GM23338 (cell line): ENCODE measurements around the gene ASIC3. TPM values are rescaled to one million over a fixed set of nuclear protein-coding genes. Genes with fewer than 3 reads are reported as not detected.
A peak's percentile ranks its signal among the peaks of the same experiment; 100 is the strongest.

Experiments
- ATAC-seq: fragments of 200-7000 bp; cut with Tn5 transposase; 3 replicates; pipeline ENCODE4 v1.9.1; 2020
- DNase-seq: peaks from one replicate; pipeline ENCODE4 v3.0.0-alpha.2; 2015; ENCODE audit warnings: low spot score
- H2AFZ ChIP-seq: fragments of 200-600 bp; sonication (generic); 2 replicates; pipeline ENCODE4 v1.8.0; 2016; ENCODE audit warnings: antibody characterized with exemption, mild to moderate bottlenecking, moderate library complexity
- H3F3A ChIP-seq: fragments of 200-600 bp; sonication (generic); replicated peaks from 2 replicates; pipeline ENCODE4 v1.8.0; 2017; ENCODE audit warnings: antibody characterized with exemption, mixed run types, low read depth
- H3K27ac ChIP-seq: fragments of 200-600 bp; sonication (generic); 2 replicates; pipeline ENCODE4 v1.6.1; 2016; ENCODE audit warnings: low read depth
- H3K27me3 ChIP-seq: fragments of 200-600 bp; sonication (generic); 2 replicates; pipeline ENCODE4 v1.8.0; 2016; ENCODE audit warnings: mild to moderate bottlenecking, mixed run types, moderate library complexity; ENCODE audit not compliant: insufficient read depth
- H3K36me3 ChIP-seq: fragments of 200-600 bp; sonication (generic); 2 replicates; pipeline ENCODE4 v1.8.0; 2016; ENCODE audit warnings: mild to moderate bottlenecking; ENCODE audit not compliant: insufficient read depth
- H3K4me1 ChIP-seq: fragments of 200-600 bp; sonication (generic); 2 replicates; pipeline ENCODE4 v1.8.0; 2016; ENCODE audit warnings: mild to moderate bottlenecking, moderate library complexity; ENCODE audit not compliant: insufficient read depth
- H3K4me2 ChIP-seq: fragments of 200-600 bp; sonication (generic); 2 replicates; pipeline ENCODE4 v1.7.1; 2017; ENCODE audit warnings: mixed run types
- H3K4me3 ChIP-seq: fragments of 200-600 bp; sonication (generic); 2 replicates; pipeline ENCODE4 v1.6.1; 2016; ENCODE audit warnings: mixed run types
- H3K79me2 ChIP-seq: fragments of 200-600 bp; sonication (generic); replicated peaks from 2 replicates; pipeline ENCODE4 v1.8.0; 2017; ENCODE audit warnings: mild to moderate bottlenecking; ENCODE audit not compliant: insufficient read depth
- H3K9me2 ChIP-seq: fragments of 200-600 bp; sonication (generic); 2 replicates; pipeline ENCODE4 v1.8.0; 2017; ENCODE audit not compliant: insufficient read depth
- H4K20me1 ChIP-seq: fragments of 200-600 bp; sonication (generic); replicated peaks from 2 replicates; pipeline ENCODE4 v1.8.0; 2017; ENCODE audit warnings: mild to moderate bottlenecking; ENCODE audit not compliant: insufficient read depth
- H3K27ac Mint-ChIP-seq: 2 replicates; pipeline ENCODE4 v1.8.0; 2020; ENCODE audit warnings: inconsistent platforms, mild to moderate bottlenecking, moderate library complexity, mixed read lengths
- H3K27me3 Mint-ChIP-seq: 3 replicates; pipeline ENCODE4 v1.8.0; 2022; ENCODE audit warnings: low read depth, mild to moderate bottlenecking, moderate library complexity, mixed read lengths, inconsistent platforms; ENCODE audit not compliant: insufficient read depth, poor library complexity
- H3K36me3 Mint-ChIP-seq: 3 replicates; pipeline ENCODE4 v1.8.0; 2021; ENCODE audit warnings: low read depth, mild to moderate bottlenecking, inconsistent platforms, moderate library complexity, mixed read lengths
- H3K4me1 Mint-ChIP-seq: 3 replicates; pipeline ENCODE4 v1.8.0; 2020; ENCODE audit warnings: mild to moderate bottlenecking, inconsistent platforms, mixed read lengths
- H3K4me3 Mint-ChIP-seq: 3 replicates; pipeline ENCODE4 v1.8.0; 2021; ENCODE audit warnings: moderate library complexity, mild to moderate bottlenecking, inconsistent platforms, mixed read lengths
- H3K9me3 Mint-ChIP-seq: 3 replicates; pipeline ENCODE4 v1.8.0; 2020; ENCODE audit warnings: moderate library complexity, mild to moderate bottlenecking, inconsistent platforms, mixed read lengths
- CREB1 ChIP-seq: fragments of 250-450 bp; sonication (Bioruptor Pico); IDR thresholded peaks from 2 replicates; pipeline ENCODE4 v1.5.0; 2020; ENCODE audit warnings: low read depth, mild to moderate bottlenecking, moderate library complexity
- CTCF ChIP-seq, 2 experiments: fragments of 200-600 bp in 1 of 2; sonication (generic) in 1 of 2; conservative IDR thresholded peaks; 2 replicates each; pipeline versions ENCODE4 v1.5.1 to v1.6.1; 2016 to 2017; ENCODE audit warnings: antibody characterized with exemption in 2 of 2, low read depth in 2 of 2, mild to moderate bottlenecking in 2 of 2, moderate library complexity in 1 of 2
- EZH2phosphoT487 ChIP-seq: fragments of 200-600 bp; sonication (generic); IDR thresholded peaks from one replicate; pipeline ENCODE4 v1.8.1; 2018; ENCODE audit warnings: antibody characterized with exemption; ENCODE audit not compliant: unreplicated experiment
- JUNB ChIP-seq: IDR thresholded peaks from one replicate; pipeline ENCODE4 v1.6.1; 2016; ENCODE audit warnings: antibody characterized with exemption; ENCODE audit not compliant: unreplicated experiment
- POLR2AphosphoS5 ChIP-seq: IDR thresholded peaks from 2 replicates; pipeline ENCODE4 v1.6.1; 2016; ENCODE audit warnings: antibody characterized with exemption, low read depth
- REST ChIP-seq: IDR thresholded peaks from one replicate; pipeline ENCODE4 v1.6.1; 2018; ENCODE audit warnings: antibody characterized with exemption; ENCODE audit not compliant: unreplicated experiment
- ZNF114 ChIP-seq: fragments of 250-450 bp; sonication (Bioruptor Pico); IDR thresholded peaks from 2 replicates; pipeline ENCODE4 v1.5.0; 2020; ENCODE audit warnings: mild to moderate bottlenecking, moderate library complexity
- ZNF331 ChIP-seq: fragments of 250-450 bp; sonication (Bioruptor Pico); IDR thresholded peaks from 2 replicates; pipeline ENCODE4 v1.5.0; 2020; ENCODE audit warnings: low read depth, mild to moderate bottlenecking, moderate library complexity
- ZNF462 ChIP-seq: fragments of 250-450 bp; sonication (Bioruptor Pico); IDR thresholded peaks from 2 replicates; pipeline ENCODE4 v1.5.0; 2020; ENCODE audit warnings: mild to moderate bottlenecking, moderate library complexity
- polyA plus RNA-seq: library from polyadenylated mRNA; unstranded; fragments of >200 nt; fragmentation: Nextera tagmentation; extraction: Ambion mirVana; gene quantifications from 2 replicates; pipeline ENCODE4 v1.2.1, GENCODE V29; 2016
- total RNA-seq: library from RNA; depleted of rRNA; stranded (reverse); fragments of >200 nt; shearing (Covaris generic); gene quantifications from 2 replicates; pipeline ENCODE4 v1.2.3, GENCODE V29; 2014

ASIC3 gene
- total and polyA plus RNA-seq, 2 experiments from 2014 or later = 0.87 to 0.90 TPM

GRCh38 chr7:151009327-151010036, 38.8 kb upstream of the ASIC3 start:
- TF ChIP-seq EZH2phosphoT487 (no peak), CTCF (conservative IDR thresholded peaks at IDR 0.05; ENCODE audit: low read depth in 2 of 2) (peak in 1 of 2 experiments; percentile 69; a peak in 3 of 4 replicates)
- Histone ChIP-seq H3K27ac (no peak overlapping the region), H3F3A (0 out of 2 replicates have a peak, but pooled peaks cover 8% of the 10 kb centered on the region), H3K27me3 (peaks cover 12% of the 10 kb centered on the region), H3K36me3 (no peaks in the 10 kb centered on the region), H3K9me2 (no peaks in the 10 kb centered on the region), H3K79me2 (no peaks in the 10 kb centered on the region), H4K20me1 (no peaks in the 10 kb centered on the region), H2AFZ (0 out of 2 replicates have a peak overlapping the region, but pooled peaks have one; percentile 23), H3K4me2 (peak overlapping the region; percentile 55), H3K4me1 (peaks cover 24% of the 10 kb centered on the region), H3K4me3 (peak overlapping the region; percentile 23; the same call in 1 of the 2 replicates)
- Mint-ChIP-seq H3K9me3 (no peaks in the 10 kb centered on the region), H3K27ac (no peak overlapping the region), H3K4me3 (no peak overlapping the region), H3K36me3 (peaks cover 3% of the 10 kb centered on the region; the same call in 1 of the 3 replicates), H3K4me1 (peaks cover 39% of the 10 kb centered on the region), H3K27me3 (peaks cover 21% of the 10 kb centered on the region)
- ATAC-seq = peak; percentile 11
- peak; percentile 62 for DNase-seq

- no peak for ATAC-seq
- Histone ChIP-seq H3K4me1 (peaks cover 27% of the 10 kb centered on the region), H3F3A (0 out of 2 replicates have a peak, but pooled peaks cover 8% of the 10 kb centered on the region), H3K27me3 (peaks cover 12% of the 10 kb centered on the region), H2AFZ (0 out of 2 replicates have a peak overlapping the region, but pooled peaks have one; percentile 23), H3K36me3 (no peaks in the 10 kb centered on the region), H4K20me1 (no peaks in the 10 kb centered on the region), H3K79me2 (no peaks in the 10 kb centered on the region), H3K27ac (no peak overlapping the region), H3K9me2 (no peaks in the 10 kb centered on the region), H3K4me2 (peak overlapping the region; percentile 51), H3K4me3 (peak overlapping the region; percentile 23; the same call in 1 of the 2 replicates)
- Mint-ChIP-seq H3K36me3 (peaks cover 3% of the 10 kb centered on the region; the same call in 1 of the 3 replicates), H3K9me3 (no peaks in the 10 kb centered on the region), H3K4me1 (peaks cover 40% of the 10 kb centered on the region), H3K4me3 (peak overlapping the region; percentile 64; the same call in 2 of the 3 replicates), H3K27me3 (peaks cover 21% of the 10 kb centered on the region), H3K27ac (no peak overlapping the region)
- DNase-seq = no peak
- TF ChIP-seq JUNB = no peak
- no peak for TF ChIP-seq CREB1
- TF ChIP-seq ZNF331 (CRISPR knock-in tag) = no peak
- no peak for TF ChIP-seq ZNF462 (CRISPR knock-in tag)
- TF ChIP-seq REST = no peak
- no peak for TF ChIP-seq ZNF114 (CRISPR knock-in tag)
- TF ChIP-seq POLR2AphosphoS5 = no peak
- no peak for TF ChIP-seq EZH2phosphoT487
Observed at GRCh38 chr7:151010037-151010306, 38.4 kb upstream of the ASIC3 start.
